Effector CD8-positive, alpha-beta T cell (primary cell): ENCODE data around the gene TBCD.
A peak's percentile ranks its signal among the peaks of the same experiment; 100 is the strongest.

Experiments used
- DNase-seq: peaks from one replicate; lab custom pipeline; 2025; lab: John Stamatoyannopoulos, UW

The TBCD gene

GRCh38 chr17:82888583-82889495 lies 137.0 kb downstream of the TBCD start:
- DNase-seq, result no peak

DNA sequence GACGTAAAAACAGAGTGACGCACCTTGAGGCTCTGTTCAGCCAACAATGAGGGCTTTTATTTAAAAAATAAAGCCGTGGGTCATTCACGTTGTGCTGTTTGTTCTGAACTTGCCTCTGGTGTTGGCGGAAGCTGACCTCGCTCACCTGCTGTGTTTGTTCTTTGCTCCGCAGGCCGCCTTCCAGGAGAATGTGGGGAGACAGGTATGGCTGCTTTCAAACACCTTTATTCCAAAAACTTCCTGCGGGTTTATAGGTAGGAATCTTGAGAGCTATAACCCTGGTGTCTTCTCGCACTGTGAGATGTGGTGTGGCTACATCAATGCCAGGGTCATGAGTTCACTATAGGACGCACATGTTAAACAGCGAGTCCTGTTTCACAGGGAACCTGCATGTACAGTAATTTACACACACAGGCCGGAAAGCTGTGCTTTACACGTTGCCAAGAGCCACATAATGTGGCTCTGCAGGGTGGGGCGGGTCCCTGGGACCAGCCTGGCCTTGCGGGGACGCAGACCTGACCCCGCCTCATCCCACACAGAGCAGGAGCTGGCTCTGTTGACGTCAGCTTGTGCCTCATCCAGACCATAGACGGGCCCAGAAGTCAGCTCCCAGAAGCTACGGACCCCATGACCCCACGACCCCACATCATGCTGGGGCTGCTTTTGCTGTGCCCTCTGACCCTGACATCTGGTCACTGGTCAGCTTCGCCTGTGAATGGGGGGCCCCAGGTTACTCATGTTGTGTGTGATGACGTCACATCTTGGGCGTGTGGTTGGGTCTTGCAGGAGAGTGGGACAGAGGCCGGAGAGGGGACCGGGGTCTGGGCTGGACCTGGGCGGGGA lies 137.9 kb downstream of the TBCD start:
- DNase-seq, result no peak

DNA sequence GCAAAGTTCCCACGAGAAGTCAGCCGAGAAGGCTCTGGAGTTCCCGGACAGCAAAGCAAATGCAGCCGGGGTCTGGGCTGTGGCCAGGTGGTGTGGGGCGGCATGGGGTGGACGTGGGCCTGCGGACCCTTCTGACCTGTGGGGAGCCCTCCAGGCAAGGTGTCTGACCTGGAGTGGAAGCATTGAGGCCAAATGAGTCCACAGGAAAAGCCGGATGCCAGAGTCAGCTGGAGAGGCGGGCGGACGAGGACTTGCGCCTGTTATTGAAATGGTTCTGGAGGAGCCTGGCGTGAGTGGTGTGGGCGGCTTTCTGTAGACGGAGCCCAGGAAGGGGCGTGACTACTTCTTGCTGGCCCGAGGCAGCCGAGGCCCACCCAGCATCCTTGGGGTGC lies 138.5 kb downstream of the TBCD start:
- no peak for DNase-seq

DNA sequence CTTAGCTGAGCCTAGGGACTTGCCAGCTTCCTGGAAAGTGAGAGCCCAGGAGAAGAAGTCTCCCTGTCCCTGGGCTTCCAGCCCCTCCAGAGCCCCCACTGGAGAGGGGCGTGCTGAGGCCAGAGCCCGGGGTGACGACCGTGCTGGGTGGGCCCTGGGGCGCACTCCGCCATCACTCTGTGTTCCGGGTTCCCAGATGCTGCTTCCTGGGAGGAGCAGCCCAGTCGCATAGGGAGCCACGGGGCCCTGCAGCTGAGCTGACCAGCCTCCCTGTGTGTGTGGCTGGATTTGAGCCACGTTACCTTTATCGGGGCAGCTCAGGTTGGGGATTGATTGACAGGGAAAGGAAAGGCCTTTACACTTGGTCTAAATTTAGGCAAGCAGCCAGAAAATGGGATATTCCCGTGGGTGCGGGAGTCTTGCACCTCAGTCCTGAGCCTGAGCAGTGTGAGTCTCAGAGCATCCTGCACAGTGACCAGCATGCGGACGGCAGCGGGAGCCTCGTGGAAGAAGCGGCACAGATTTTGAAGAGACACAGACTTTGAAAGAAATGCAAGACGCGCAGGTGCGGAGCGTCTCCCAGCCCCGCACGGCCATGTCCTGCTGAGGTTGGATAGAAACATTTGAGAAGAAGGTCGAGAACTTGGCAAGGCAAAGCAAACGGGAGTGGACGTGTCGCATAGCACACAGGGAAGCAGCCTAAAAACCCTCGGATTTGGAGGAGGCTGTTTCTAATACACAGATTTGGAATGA lies 139.2 kb downstream of the TBCD start:
- DNase-seq, result no peak

DNA sequence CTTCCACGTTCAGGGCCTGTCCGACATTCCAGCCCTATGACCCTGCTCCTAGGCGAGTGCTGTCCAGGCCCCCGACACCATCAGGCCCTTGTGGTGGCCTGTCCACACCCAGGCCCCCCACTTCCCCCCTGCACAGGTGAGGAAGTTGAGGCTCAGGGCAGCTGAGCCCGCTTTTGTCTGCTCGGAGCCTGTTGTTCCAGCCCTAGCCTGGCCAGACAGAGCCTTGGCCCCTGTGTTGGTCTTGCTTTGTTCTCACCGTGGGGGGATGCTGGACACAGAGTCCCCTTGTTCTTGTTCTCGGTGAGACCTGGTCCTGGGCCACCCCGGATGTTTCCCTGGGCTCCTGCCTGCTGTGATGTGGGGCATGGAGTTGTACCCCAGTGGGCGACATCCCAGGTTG lies 140.0 kb downstream of the TBCD start:
- no peak for DNase-seq

- peak; percentile 41 for DNase-seq
These were observed 141.2 kb downstream of the TBCD start for GRCh38 chr17:82892899-82893565.

GRCh38 chr17:82893779-82894178 lies 141.9 kb downstream of the TBCD start:
- no peak for DNase-seq

GRCh38 chr17:82894389-82894788 lies 142.5 kb downstream of the TBCD start:
- DNase-seq, result no peak

- DNase-seq, result no peak
These were observed 143.2 kb downstream of the TBCD start for GRCh38 chr17:82895087-82895486.

GRCh38 chr17:82896071-82897000 lies 144.5 kb downstream of the TBCD start:
- no peak for DNase-seq

- DNase-seq, result no peak
These were observed 145.8 kb downstream of the TBCD start for GRCh38 chr17:82897514-82898249.

GRCh38 chr17:82898976-82899514 lies 147.2 kb downstream of the TBCD start:
- DNase-seq, result no peak

- DNase-seq, result no peak
These were observed 148.1 kb downstream of the TBCD start for GRCh38 chr17:82899941-82900340.

DNA sequence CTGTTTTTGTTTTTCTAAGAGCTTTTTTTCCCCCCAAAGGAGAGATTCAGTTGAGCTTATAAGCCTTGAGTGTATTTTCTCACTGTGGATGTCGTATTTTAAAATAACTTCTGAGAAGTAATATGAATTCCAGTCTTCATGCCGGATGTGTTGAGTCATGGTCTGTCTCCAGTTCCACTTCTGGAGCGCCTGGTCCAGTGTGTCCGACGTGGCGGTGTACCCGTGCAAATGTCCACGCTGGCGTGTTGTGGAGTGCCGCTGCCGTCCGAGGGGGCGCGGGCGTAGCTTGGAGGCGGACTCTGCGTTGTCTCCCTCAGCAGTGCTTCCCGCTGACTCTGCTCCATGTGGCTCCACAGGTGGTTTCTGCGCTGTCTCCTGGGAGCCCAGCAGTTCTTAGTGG lies 148.9 kb downstream of the TBCD start:
- DNase-seq, result no peak

- DNase-seq, result no peak
These were observed 149.5 kb downstream of the TBCD start for GRCh38 chr17:82901356-82901755.

DNA sequence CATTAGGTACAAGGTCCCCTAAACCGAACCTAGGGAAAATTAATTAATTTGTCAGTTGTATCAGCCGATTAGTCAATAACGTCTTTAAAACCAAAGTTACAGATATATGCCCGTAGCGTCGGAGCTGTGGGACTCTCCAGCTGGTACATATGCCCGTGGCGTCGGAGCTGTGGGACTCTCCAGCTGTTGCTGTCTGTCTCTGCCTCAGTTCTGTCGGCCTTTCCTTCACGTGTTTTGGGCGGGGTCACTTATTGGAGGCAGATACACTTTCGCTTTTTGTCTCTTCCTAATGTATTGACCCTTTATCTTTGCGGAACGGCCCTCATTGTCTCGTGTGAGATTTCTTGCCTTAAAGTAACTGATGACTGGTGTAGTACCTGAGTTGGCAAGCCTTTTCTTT lies 150.0 kb downstream of the TBCD start:
- DNase-seq, result no peak

- no peak for DNase-seq
These were observed 151.4 kb downstream of the TBCD start for GRCh38 chr17:82902972-82903874.

GRCh38 chr17:82905130-82905529 lies 153.3 kb downstream of the TBCD start:
- no peak for DNase-seq
